Endothelial cell of umbilical vein (primary cell): ENCODE results near the gene MEIS3. TPM values are rescaled to one million over a fixed set of nuclear protein-coding genes. Genes with fewer than 3 reads are reported as not detected.

Experiments used
- BruUV-seq: library from RNA; stranded (reverse); fragments of 400-500 nt; replicated peaks from 2 replicates; lab custom pipeline; 2021; lab: Mats Ljungman, UMichigan
- CTCF ChIA-PET: fragments of 300-600, 350-600 bp; sonication (Branson Sonifier 250); formaldehyde crosslinking; loops from one replicate; lab custom pipeline; 2021; ENCODE audit warnings: antibody characterized with exemption, inconsistent platforms; lab: Charles Lee
- POLR2A ChIA-PET: fragments of 300-600, 350-600 bp; sonication (Branson Sonifier 250); formaldehyde crosslinking; loops from one replicate; lab custom pipeline; 2021; ENCODE audit warnings: antibody characterized with exemption, inconsistent platforms; lab: Charles Lee
- DNase-seq: peaks from one replicate; pipeline ENCODE4 v3.0.0-alpha.2; 2011; ENCODE audit warnings: low read depth, low spot score
- FAIRE-seq: peaks from 2 replicates; lab custom pipeline; 2011; peaks lifted over from hg19 to GRCh38; lab: Jason Lieb, UNC
- H2AFZ ChIP-seq: 2 replicates; pipeline ENCODE4 v1.6.0; 2012; ENCODE audit warnings: low read depth, low read length, control low read depth, inconsistent platforms
- H3K27ac ChIP-seq: 2 replicates; pipeline ENCODE4 v1.5.1; 2011; ENCODE audit warnings: low read depth, mild to moderate bottlenecking, control low read depth, low read length, moderate library complexity; ENCODE audit not compliant: insufficient read depth
- H3K27me3 ChIP-seq, 2 experiments: 2 replicates each; pipeline versions ENCODE4 v1.6.0 to v1.6.1; 2011; ENCODE audit warnings: low read length in 2 of 2, mixed read lengths in 1 of 2; ENCODE audit not compliant: control insufficient read depth in 2 of 2, insufficient read depth in 2 of 2
- H3K36me3 ChIP-seq, 2 experiments: 2 replicates in 1 of 2; 3 replicates in 1 of 2; pipeline ENCODE4 v1.5.1; 2011; ENCODE audit warnings: low read length in 2 of 2, mild to moderate bottlenecking in 1 of 2, moderate library complexity in 1 of 2; ENCODE audit not compliant: control insufficient read depth in 2 of 2, insufficient read depth in 2 of 2; ENCODE audit errors: extremely low read depth in 1 of 2
- H3K4me1 ChIP-seq: 3 replicates; pipeline ENCODE4 v1.5.1; 2011; ENCODE audit warnings: mild to moderate bottlenecking, low read length; ENCODE audit not compliant: control insufficient read depth, insufficient read depth; ENCODE audit errors: extremely low read depth
- H3K4me2 ChIP-seq: 2 replicates; pipeline ENCODE4 v1.6.1; 2011; ENCODE audit warnings: low read length, control low read depth, mixed read lengths; ENCODE audit not compliant: insufficient read depth
- H3K4me3 ChIP-seq, 3 experiments: fragments of 200-600 bp in 1 of 3; sonication (generic), shearing (Covaris generic) in 1 of 3; replicated peaks in 1 of 3; 2 replicates each; pipeline ENCODE4 v1.5.1; 2011 to 2016; ENCODE audit warnings: control low read depth in 3 of 3, low read length in 3 of 3, mild to moderate bottlenecking in 2 of 3, inconsistent platforms in 1 of 3, low read depth in 1 of 3, moderate library complexity in 1 of 3; ENCODE audit not compliant: insufficient read depth in 1 of 3
- H3K79me2 ChIP-seq: 2 replicates; pipeline ENCODE4 v1.6.0; 2012; ENCODE audit warnings: low read length, inconsistent platforms; ENCODE audit not compliant: control insufficient read depth, insufficient read depth
- H3K9ac ChIP-seq: replicated peaks from 2 replicates; pipeline ENCODE3; 2011; ENCODE audit warnings: low read length, control low read depth; ENCODE audit not compliant: insufficient read depth; ENCODE audit errors: extremely low read depth
- H3K9me1 ChIP-seq: replicated peaks from 3 replicates; pipeline ENCODE4 v1.6.0; 2011; ENCODE audit warnings: mild to moderate bottlenecking, low read length; ENCODE audit not compliant: control insufficient read depth, insufficient read depth; ENCODE audit errors: extremely low read depth
- H3K9me3 ChIP-seq: replicated peaks from 2 replicates; pipeline ENCODE4 v1.5.1; 2012; ENCODE audit warnings: low read length, inconsistent platforms; ENCODE audit not compliant: control insufficient read depth, insufficient read depth
- H4K20me1 ChIP-seq: replicated peaks from 2 replicates; pipeline ENCODE3; 2011; ENCODE audit warnings: mild to moderate bottlenecking, low read length; ENCODE audit not compliant: control insufficient read depth, insufficient read depth; ENCODE audit errors: extremely low read depth
- EZH2 ChIP-seq: IDR thresholded peaks from 2 replicates; pipeline ENCODE4 v1.6.1; 2012; ENCODE audit warnings: borderline replicate concordance, low read depth, mild to moderate bottlenecking, moderate library complexity, low read length, inconsistent platforms; ENCODE audit not compliant: severe bottlenecking
- FOS ChIP-seq: IDR thresholded peaks from 2 replicates; pipeline ENCODE4 v1.6.1; 2011; ENCODE audit warnings: mild to moderate bottlenecking, low read length, moderate library complexity, borderline replicate concordance; ENCODE audit not compliant: insufficient read depth
- GATA2 ChIP-seq: IDR thresholded peaks from 2 replicates; pipeline ENCODE4 v1.7.0; 2011; ENCODE audit warnings: low read depth, mild to moderate bottlenecking, moderate library complexity, mixed read lengths, low read length; ENCODE audit not compliant: insufficient read length, insufficient read depth
- JUN ChIP-seq: IDR thresholded peaks from 2 replicates; pipeline ENCODE4 v1.6.1; 2011; ENCODE audit warnings: borderline replicate concordance, low read depth; ENCODE audit not compliant: insufficient read length, insufficient read depth
- MYC ChIP-seq: IDR thresholded peaks from one replicate; pipeline ENCODE4 v1.6.1; 2011; ENCODE audit warnings: mild to moderate bottlenecking, low read depth, low read length
- POLR2A ChIP-seq: IDR thresholded peaks from 2 replicates; pipeline ENCODE4 v1.6.1; 2012; ENCODE audit warnings: low read depth, mild to moderate bottlenecking, control low read depth, low read length
- POLR2AphosphoS5 ChIP-seq: IDR thresholded peaks from 2 replicates; pipeline ENCODE4 v1.6.1; 2012; ENCODE audit warnings: low read depth, mild to moderate bottlenecking, control low read depth, low read length, moderate library complexity; ENCODE audit not compliant: insufficient read depth
- dilution Hi-C: fragments of 300-500 bp; cut with MboI; formaldehyde crosslinking; loops from one replicate; pipeline ENCODE4 v1.15.0; 2019; ENCODE audit warnings: low sequenced_read_pairs; ENCODE audit not compliant: extremely low pct_ligation_motif_present
- intact Hi-C: fragments of 100-400 bp; cut with micrococcal nuclease; formaldehyde crosslinking; loops from one replicate; pipeline ENCODE4 v1.10.0; 2022
- polyA plus RNA-seq, 4 experiments: library from polyadenylated mRNA; depleted of rRNA in 3 of 4; stranded (reverse) in 3 of 4; unstranded in 1 of 4; fragments of >200 nt; gene quantifications; 2 replicates each; pipeline versions ENCODE4 v1.2.1 to v1.2.3, GENCODE V29; 2011 to 2012; ENCODE audit warnings: missing spikeins in 1 of 4
- total RNA-seq: library from RNA; stranded (reverse); gene quantifications from 2 replicates; pipeline ENCODE4 v1.2.3, GENCODE V29; 2021
- TF ChIP-seq, protein P1 (sequence below): IDR thresholded peaks from 2 replicates; pipeline ENCODE4 v1.6.1; 2011; ENCODE audit not compliant: insufficient read depth, insufficient read length
- TF ChIP-seq, protein P2 (sequence below), 2 donors: IDR thresholded peaks; 1 replicate in 1 of 2; 2 replicates in 1 of 2; pipeline ENCODE4 v1.5.1; 2011; ENCODE audit warnings: low read length in 2 of 2, mild to moderate bottlenecking in 2 of 2, moderate library complexity in 2 of 2, control low read depth in 1 of 2, inconsistent platforms in 1 of 2, low read depth in 1 of 2; ENCODE audit not compliant: insufficient read depth in 1 of 2; ENCODE audit errors: extremely low read depth in 1 of 2

The MEIS3 gene
- total and polyA plus RNA-seq, 2 donors (not counting 3 experiments of a cell fraction or from before 2014, with no cell fraction given): 0.42 TPM; not detected in 1

DNA sequence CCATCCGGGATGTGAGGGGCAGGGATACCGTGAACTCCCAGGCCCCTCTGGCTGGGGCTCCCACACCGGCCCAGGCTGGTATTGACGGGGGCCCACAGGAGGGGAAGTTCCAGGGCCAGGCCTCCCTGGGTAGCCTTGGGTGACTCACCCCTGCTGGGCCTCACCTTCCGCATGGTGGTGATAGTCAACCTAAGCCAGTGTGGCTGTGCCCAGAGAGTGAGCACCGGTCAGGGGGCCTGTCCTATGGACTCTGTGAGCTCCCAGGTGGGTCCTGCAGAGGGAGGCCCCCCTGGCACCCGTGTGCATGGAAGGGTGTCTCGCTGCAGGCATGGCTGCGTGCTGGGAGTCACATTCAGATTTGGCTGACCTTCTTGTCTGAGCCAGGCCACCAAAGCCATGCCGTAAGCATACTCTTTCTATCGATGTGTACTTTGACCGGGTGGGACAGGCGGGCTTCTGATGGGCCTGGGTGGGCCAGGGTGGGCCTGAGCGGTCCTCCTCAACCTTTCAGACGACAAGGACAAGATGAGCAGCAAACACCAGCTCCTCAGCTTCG, 42.7 kb downstream of the MEIS3 start:
- H3K9ac ChIP-seq: no peak overlapping the region
- H3K4me1 ChIP-seq: no peaks in the 10 kb centered on the region
- no peak overlapping the region for H3K27ac ChIP-seq
- FAIRE-seq: no peak
- ChIA-PET POLR2A (no interaction called here), CTCF (no interaction called here)
- BruUV-seq: no TSS peak
- H3K79me2 ChIP-seq: no peaks in the 10 kb centered on the region
- TF ChIP-seq EZH2: no peak
- TF ChIP-seq, protein P1, sequence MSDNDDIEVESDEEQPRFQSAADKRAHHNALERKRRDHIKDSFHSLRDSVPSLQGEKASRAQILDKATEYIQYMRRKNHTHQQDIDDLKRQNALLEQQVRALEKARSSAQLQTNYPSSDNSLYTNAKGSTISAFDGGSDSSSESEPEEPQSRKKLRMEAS: no peak
- no peak for TF ChIP-seq POLR2A
- no peak for TF ChIP-seq GATA2
- no peak for TF ChIP-seq POLR2AphosphoS5
- no peak for TF ChIP-seq MYC
- no peak for TF ChIP-seq FOS
- TF ChIP-seq, protein P2, sequence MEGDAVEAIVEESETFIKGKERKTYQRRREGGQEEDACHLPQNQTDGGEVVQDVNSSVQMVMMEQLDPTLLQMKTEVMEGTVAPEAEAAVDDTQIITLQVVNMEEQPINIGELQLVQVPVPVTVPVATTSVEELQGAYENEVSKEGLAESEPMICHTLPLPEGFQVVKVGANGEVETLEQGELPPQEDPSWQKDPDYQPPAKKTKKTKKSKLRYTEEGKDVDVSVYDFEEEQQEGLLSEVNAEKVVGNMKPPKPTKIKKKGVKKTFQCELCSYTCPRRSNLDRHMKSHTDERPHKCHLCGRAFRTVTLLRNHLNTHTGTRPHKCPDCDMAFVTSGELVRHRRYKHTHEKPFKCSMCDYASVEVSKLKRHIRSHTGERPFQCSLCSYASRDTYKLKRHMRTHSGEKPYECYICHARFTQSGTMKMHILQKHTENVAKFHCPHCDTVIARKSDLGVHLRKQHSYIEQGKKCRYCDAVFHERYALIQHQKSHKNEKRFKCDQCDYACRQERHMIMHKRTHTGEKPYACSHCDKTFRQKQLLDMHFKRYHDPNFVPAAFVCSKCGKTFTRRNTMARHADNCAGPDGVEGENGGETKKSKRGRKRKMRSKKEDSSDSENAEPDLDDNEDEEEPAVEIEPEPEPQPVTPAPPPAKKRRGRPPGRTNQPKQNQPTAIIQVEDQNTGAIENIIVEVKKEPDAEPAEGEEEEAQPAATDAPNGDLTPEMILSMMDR (IDR thresholded peaks at IDR 0.05; ENCODE audit: extremely low read depth in 1 of 2, insufficient read depth in 1 of 2, low read depth in 1 of 2, low read length in 2 of 2): no peak
- TF ChIP-seq JUN: no peak
- no peak overlapping the region for H2AFZ ChIP-seq
- no peaks in the 10 kb centered on the region for H3K9me3 ChIP-seq
- DNase-seq: no peak
- intact Hi-C loops: no loop called here
- dilution Hi-C loops: no loop called here
- no peak overlapping the region for H3K4me2 ChIP-seq
- no peaks in the 10 kb centered on the region for H4K20me1 ChIP-seq
- H3K27me3 ChIP-seq: no peaks in the 10 kb centered on the region
- H3K4me3 ChIP-seq: no peak overlapping the region
- peaks cover 6 to 80% of the 10 kb centered on the region in 2 experiments for H3K36me3 ChIP-seq
- H3K9me1 ChIP-seq: no peaks in the 10 kb centered on the region
